Measurements from ENCODE around the gene WSCD2.

GRCh38 chr12:108134744-108135143 is 5.7 kb downstream of the WSCD2 start:
- TF ChIP-seq CTCF (conservative IDR thresholded peaks at IDR 0.05) (no peak), ZFX (IDR thresholded peaks at IDR 0.05) (no peak)

Data from C4-2B (cell line).